KMS-11 (cell line): ENCODE measurements around the gene SNX21.

Experiments
- H2AFZ ChIP-seq: fragments of 200-600 bp; sonication (generic); 2 replicates; pipeline ENCODE4 v1.6.1; 2016; ENCODE audit warnings: antibody characterized with exemption, mixed run types, low read depth
- H3K27ac ChIP-seq: fragments of 200-600 bp; sonication (generic); 2 replicates; pipeline ENCODE4 v1.6.1; 2016; ENCODE audit warnings: mild to moderate bottlenecking, mixed run types
- H3K27me3 ChIP-seq: fragments of 200-600 bp; sonication (generic); 2 replicates; pipeline ENCODE4 v1.6.1; 2017; ENCODE audit warnings: mild to moderate bottlenecking, low read depth, mixed run types, moderate library complexity; ENCODE audit not compliant: insufficient read depth
- H3K36me3 ChIP-seq: fragments of 200-600 bp; sonication (generic); 2 replicates; pipeline ENCODE4 v1.6.1; 2017; ENCODE audit warnings: mild to moderate bottlenecking, mixed run types; ENCODE audit not compliant: insufficient read depth
- H3K4me1 ChIP-seq: fragments of 200-600 bp; sonication (generic); 2 replicates; pipeline ENCODE4 v1.6.1; 2016; ENCODE audit warnings: mild to moderate bottlenecking, low read depth, mixed run types; ENCODE audit not compliant: poor library complexity, severe bottlenecking
- H3K4me2 ChIP-seq: fragments of 200-600 bp; sonication (generic); 2 replicates; pipeline ENCODE4 v1.7.0; 2016; ENCODE audit warnings: mild to moderate bottlenecking, mixed run types
- H3K4me3 ChIP-seq: fragments of 200-600 bp; sonication (generic); IDR thresholded peaks from 2 replicates; pipeline ENCODE4 v1.6.1; 2017; ENCODE audit warnings: low read depth, low read length, mixed read lengths; ENCODE audit not compliant: insufficient read depth
- H3K79me2 ChIP-seq: fragments of 200-600 bp; sonication (generic); 2 replicates; pipeline ENCODE4 v1.6.1; 2016; ENCODE audit warnings: low read depth, mixed run types; ENCODE audit not compliant: insufficient read depth
- H3K9ac ChIP-seq: fragments of 200-600 bp; sonication (generic); 2 replicates; pipeline ENCODE4 v1.6.1; 2016; ENCODE audit warnings: mild to moderate bottlenecking, mixed run types
- H4K20me1 ChIP-seq: fragments of 200-600 bp; sonication (generic); 2 replicates; pipeline ENCODE4 v1.6.1; 2016; ENCODE audit warnings: mild to moderate bottlenecking, mixed run types; ENCODE audit not compliant: insufficient read depth
- TF ChIP-seq, protein P1 (sequence below): fragments of 200-600 bp; sonication (generic); conservative IDR thresholded peaks from 2 replicates; pipeline ENCODE4 v1.6.1; 2017; ENCODE audit warnings: low read depth, mild to moderate bottlenecking, antibody characterized with exemption, low read length, moderate library complexity, mixed read lengths

Gene SNX21

DNA sequence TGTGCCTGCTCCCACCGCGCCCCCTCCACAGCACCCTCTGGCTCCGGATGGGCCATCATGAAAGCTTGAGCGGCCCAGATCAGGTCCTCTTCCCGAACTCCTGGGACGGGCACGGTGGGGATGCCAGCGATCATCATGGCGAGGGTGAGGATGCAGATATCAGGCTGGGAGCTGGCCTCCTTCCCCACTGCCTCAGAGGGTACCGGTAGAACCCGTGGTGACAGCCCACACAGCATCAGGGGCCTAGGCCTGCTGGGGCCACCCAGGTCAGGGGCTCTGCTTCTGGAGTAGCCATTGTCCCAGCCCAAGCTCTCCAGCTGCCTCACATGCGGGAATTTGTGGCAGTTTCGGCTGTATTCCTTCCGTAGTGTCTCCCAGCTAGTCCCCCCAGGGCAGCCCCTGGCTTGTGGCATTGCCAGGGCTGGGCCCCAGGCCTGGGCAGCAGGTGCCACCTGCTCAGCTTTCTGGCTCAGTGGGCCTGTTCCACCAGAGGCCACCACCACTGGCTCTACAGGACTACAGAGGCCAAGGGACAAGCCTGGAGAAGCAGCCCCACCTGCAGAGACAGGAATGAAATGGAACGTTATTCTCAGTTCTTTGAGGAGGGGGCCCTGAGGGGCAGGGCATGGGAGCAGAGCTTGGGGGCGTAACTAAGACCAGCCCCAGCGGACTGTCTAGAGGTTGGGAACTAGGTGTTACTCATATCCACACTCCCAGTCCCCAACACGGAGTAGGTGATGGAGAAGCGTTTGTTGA, 53.2 kb downstream of the SNX21 start:
- no peak overlapping the region for H3K4me2 ChIP-seq
- no peak overlapping the region for H3K4me3 ChIP-seq
- no peak overlapping the region for H3K27ac ChIP-seq
- no peak overlapping the region for H3K9ac ChIP-seq
- H4K20me1 ChIP-seq = no peaks in the 10 kb centered on the region
- TF ChIP-seq, protein P1, sequence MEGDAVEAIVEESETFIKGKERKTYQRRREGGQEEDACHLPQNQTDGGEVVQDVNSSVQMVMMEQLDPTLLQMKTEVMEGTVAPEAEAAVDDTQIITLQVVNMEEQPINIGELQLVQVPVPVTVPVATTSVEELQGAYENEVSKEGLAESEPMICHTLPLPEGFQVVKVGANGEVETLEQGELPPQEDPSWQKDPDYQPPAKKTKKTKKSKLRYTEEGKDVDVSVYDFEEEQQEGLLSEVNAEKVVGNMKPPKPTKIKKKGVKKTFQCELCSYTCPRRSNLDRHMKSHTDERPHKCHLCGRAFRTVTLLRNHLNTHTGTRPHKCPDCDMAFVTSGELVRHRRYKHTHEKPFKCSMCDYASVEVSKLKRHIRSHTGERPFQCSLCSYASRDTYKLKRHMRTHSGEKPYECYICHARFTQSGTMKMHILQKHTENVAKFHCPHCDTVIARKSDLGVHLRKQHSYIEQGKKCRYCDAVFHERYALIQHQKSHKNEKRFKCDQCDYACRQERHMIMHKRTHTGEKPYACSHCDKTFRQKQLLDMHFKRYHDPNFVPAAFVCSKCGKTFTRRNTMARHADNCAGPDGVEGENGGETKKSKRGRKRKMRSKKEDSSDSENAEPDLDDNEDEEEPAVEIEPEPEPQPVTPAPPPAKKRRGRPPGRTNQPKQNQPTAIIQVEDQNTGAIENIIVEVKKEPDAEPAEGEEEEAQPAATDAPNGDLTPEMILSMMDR = no peak
- no peaks in the 10 kb centered on the region for H3K27me3 ChIP-seq
- no peaks in the 10 kb centered on the region; the same call in 1 of the 2 replicates for H3K36me3 ChIP-seq
- H3K79me2 ChIP-seq = peaks cover 24% of the 10 kb centered on the region
- H3K4me1 ChIP-seq = peaks cover 35% of the 10 kb centered on the region
- H2AFZ ChIP-seq = no peak overlapping the region

DNA sequence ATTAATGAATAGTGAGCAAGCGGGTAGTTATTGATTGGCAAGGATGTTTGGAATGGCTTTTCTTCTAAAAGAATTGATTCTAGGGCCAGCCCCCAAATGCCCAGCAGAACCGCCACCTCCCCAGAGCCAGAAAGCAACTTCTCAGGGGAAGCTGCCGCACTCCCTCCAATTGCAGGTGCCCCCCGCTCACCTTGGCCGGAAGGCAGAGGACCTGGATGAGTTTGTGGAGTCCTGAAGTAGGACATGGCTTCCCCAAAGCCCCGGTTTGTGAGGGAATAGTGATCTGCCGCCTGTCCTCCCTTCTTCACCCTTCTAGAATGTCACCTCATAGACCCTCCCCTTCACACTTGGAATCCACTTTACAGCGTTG, 53.7 kb downstream of the SNX21 start, which contains the start of gene SPATA25:
SPATA25 (minus strand) TSS at position 277 of the 370 bp plus-strand sequence; CDS start at position 245, 32 bp downstream.
- H4K20me1 ChIP-seq = no peaks in the 10 kb centered on the region
- no peaks in the 10 kb centered on the region; the same call in 1 of the 2 replicates for H3K36me3 ChIP-seq
- H3K4me3 ChIP-seq = no peak within 1 kb of the TSS
- TF ChIP-seq, protein P1 = no peak
- no peaks in the 10 kb centered on the region for H3K27me3 ChIP-seq
- no peak within 1 kb of the TSS for H3K27ac ChIP-seq
- H2AFZ ChIP-seq = no peak within 1 kb of the TSS
- H3K4me1 ChIP-seq = peaks cover 35% of the 10 kb centered on the region
- H3K79me2 ChIP-seq = peaks cover 18% of the 10 kb centered on the region
- H3K4me2 ChIP-seq = no peak within 1 kb of the TSS
- no peak within 1 kb of the TSS for H3K9ac ChIP-seq

DNA sequence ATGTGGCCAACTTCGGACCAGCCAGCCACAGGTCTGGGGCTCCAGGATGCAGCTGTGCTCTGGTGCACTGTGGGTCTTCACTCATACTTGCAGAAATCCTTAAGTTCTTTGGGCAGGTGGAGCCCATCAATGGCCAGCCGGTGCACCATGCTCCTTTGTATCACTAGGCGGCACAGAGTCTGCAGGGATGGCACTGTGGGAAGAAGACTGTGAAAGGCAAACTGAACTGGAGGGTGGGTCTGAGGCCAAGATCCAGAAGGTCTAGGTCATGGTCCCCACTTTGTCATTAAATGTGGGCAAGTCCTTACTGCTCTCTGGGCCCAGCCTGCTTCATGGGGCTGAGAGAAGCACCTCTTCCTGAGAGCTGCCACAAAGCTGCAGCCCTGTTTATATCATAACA, 55.1 kb downstream of the SNX21 start:
- Histone ChIP-seq H3K27ac (no peak overlapping the region), H3K9ac (no peak overlapping the region), H3K4me1 (peaks cover 30% of the 10 kb centered on the region), H3K27me3 (no peaks in the 10 kb centered on the region), H3K4me2 (no peak overlapping the region), H3K4me3 (no peak overlapping the region), H3K79me2 (peaks cover 6% of the 10 kb centered on the region; the same call in 1 of the 2 replicates), H4K20me1 (no peaks in the 10 kb centered on the region), H3K36me3 (no peaks in the 10 kb centered on the region), H2AFZ (no peak overlapping the region)
- TF ChIP-seq, protein P1 = no peak

DNA sequence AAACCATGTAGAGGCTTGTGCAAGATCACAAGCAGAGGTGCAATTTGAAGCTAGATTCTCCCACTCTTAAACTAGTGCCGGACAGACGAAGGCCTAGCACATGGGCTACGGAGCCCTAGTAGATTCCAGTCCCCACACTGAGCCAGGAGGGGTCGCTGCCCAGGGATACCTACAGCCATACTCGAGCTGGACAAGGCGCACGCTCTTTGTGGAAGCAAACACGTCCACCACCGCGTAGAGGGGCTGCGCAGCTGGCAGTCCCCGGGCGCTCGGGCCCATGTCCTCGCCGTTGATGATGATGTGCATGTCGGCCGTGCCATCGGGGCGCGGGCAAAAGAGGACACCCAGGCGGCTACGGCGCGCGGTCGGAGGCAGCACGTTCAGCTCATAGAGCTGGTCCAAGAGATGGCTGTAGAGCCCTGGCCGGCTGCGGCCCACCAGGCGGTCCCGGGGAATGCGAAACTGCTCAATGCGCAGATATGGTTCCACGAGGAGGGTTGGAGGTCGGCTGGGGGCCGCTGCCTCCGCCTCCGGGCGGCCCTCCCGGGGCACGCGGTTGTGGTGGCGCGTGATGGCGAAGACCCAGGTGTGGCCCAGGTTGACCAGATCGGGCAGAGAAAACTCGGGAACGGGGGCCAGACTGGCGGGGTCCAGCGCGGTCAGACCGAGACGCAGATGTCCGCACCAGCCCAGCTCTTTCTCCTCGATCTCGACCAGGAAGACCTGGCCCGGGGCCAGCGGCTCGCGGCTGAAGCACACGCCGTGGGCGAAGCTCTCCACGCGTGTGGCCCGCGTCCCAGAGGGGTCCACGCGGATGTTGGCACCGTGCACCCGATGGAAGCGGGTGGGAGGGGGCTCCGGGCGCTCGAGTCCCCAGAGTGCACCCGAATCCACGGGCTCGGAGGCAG, 56.7 kb downstream of the SNX21 start:
- Histone ChIP-seq H3K27ac (no peak overlapping the region), H3K79me2 (0 out of 2 replicates have a peak, but pooled peaks cover 3% of the 10 kb centered on the region), H3K4me3 (peak overlapping the region; percentile 41), H3K4me1 (peaks cover 13% of the 10 kb centered on the region), H3K36me3 (no peaks in the 10 kb centered on the region), H3K27me3 (no peaks in the 10 kb centered on the region), H4K20me1 (no peaks in the 10 kb centered on the region), H3K9ac (peak overlapping the region; percentile 70), H3K4me2 (peak overlapping the region; percentile 100), H2AFZ (peak overlapping the region; percentile 99)
- TF ChIP-seq, protein P1 = no peak
